Bone marrow (tissue), 2 donors: ENCODE data around the gene NUP88.
A peak's percentile ranks its signal among the peaks of the same experiment; 100 is the strongest.
"Not testable (repeated sequence)": the region's sequence is repeated elsewhere in the genome, so short reads cannot be mapped to it uniquely, and the experiment has no call there.

ENCODE experiments used
- DNase-seq, 2 donors: peaks; one replicate each; lab custom pipeline; 2025; lab: John Stamatoyannopoulos, UW

The NUP88 gene

GRCh38 chr17:5419356-5419958 is at the start of gene NUP88:
TSS of gene NUP88 (minus strand) at chr17:5419662. CDS start at chr17:5419650, 12 bp downstream.
- peak; percentile 78 to 97 for DNase-seq

GRCh38 chr17:5468075-5468473 is 48.6 kb upstream of the NUP88 start:
- no peak for DNase-seq

GRCh38 chr17:5467416-5467815 is 48.0 kb upstream of the NUP88 start:
- no peak for DNase-seq

- DNase-seq: no peak
Measured at GRCh38 chr17:5466295-5466694, 46.8 kb upstream of the NUP88 start.

GRCh38 chr17:5464717-5465507 is 45.5 kb upstream of the NUP88 start:
- DNase-seq: peak in 1 of 2 donors; percentile 3

GRCh38 chr17:5446786-5447185 is 27.3 kb upstream of the NUP88 start:
- DNase-seq: no peak

GRCh38 chr17:5444209-5444608 is 24.7 kb upstream of the NUP88 start:
- no peak for DNase-seq

- DNase-seq: no peak
Measured at GRCh38 chr17:5443728-5444127, 24.3 kb upstream of the NUP88 start.

- no peak for DNase-seq
Measured at GRCh38 chr17:5439446-5439764, 19.9 kb upstream of the NUP88 start.

GRCh38 chr17:5438716-5439445 is 19.4 kb upstream of the NUP88 start, which contains the start of gene C1QBP:
TSS of gene C1QBP (minus strand) at chr17:5439155. CDS start at chr17:5439073, 82 bp downstream.
- peak; percentile 81 to 93 for DNase-seq

GRCh38 chr17:5437721-5438317 is 18.4 kb upstream of the NUP88 start:
- DNase-seq: no peak

GRCh38 chr17:5435781-5436315 is 16.4 kb upstream of the NUP88 start:
- DNase-seq: not testable (repeated sequence)

GRCh38 chr17:5434984-5435383 is 15.5 kb upstream of the NUP88 start:
- DNase-seq: no peak

GRCh38 chr17:5431949-5432556 is 12.6 kb upstream of the NUP88 start:
- no peak for DNase-seq

- DNase-seq: not testable (repeated sequence)
Measured at GRCh38 chr17:5431234-5431633, 11.8 kb upstream of the NUP88 start.

GRCh38 chr17:5430413-5430999 is 11.0 kb upstream of the NUP88 start:
- DNase-seq: no peak

- DNase-seq: no peak
Measured at GRCh38 chr17:5429191-5429887, 9.9 kb upstream of the NUP88 start.

GRCh38 chr17:5425826-5426225 is 6.4 kb upstream of the NUP88 start:
- DNase-seq: no peak

GRCh38 chr17:5424909-5425308 is 5.4 kb upstream of the NUP88 start:
- no peak for DNase-seq

- no peak for DNase-seq
Measured at GRCh38 chr17:5422505-5422904, 3.0 kb upstream of the NUP88 start.
